NB4 (cell line): Measurements from ENCODE around the gene PLIN3.
"Not testable (repeated sequence)": the region's sequence is repeated elsewhere in the genome, so short reads cannot be mapped to it uniquely, and the experiment has no call there.

ENCODE experiments used
- DNase-seq: peaks from one replicate; pipeline ENCODE4 v3.0.0; 2010; ENCODE audit warnings: low read depth
- H3K4me3 ChIP-seq: one replicate; pipeline ENCODE4 v1.5.1; 2011; ENCODE audit warnings: mild to moderate bottlenecking, low read depth, low read length, moderate library complexity
- CTCF ChIP-seq: IDR thresholded peaks from one replicate; pipeline ENCODE4 v1.5.1; 2012; ENCODE audit warnings: low read depth, low read length
- MAX ChIP-seq: IDR thresholded peaks from 2 replicates; pipeline ENCODE4 v1.6.1; 2011; ENCODE audit warnings: low read depth, low read length
- MYC ChIP-seq: IDR thresholded peaks from 2 replicates; pipeline ENCODE4 v1.6.1; 2011; ENCODE audit warnings: low read depth, low read length
- POLR2A ChIP-seq: IDR thresholded peaks from 2 replicates; pipeline ENCODE4 v1.6.1; 2011; ENCODE audit warnings: mild to moderate bottlenecking; ENCODE audit not compliant: insufficient read length; ENCODE audit errors: extremely low read depth

Gene PLIN3

GRCh38 chr19:4851551-4852290 lies 15.7 kb downstream of the PLIN3 start:
- H3K4me3 ChIP-seq: no peak overlapping the region
- DNase-seq: peak; percentile 55
- TF ChIP-seq CTCF (peak; percentile 66), MAX (no peak), MYC (no peak), POLR2A (no peak)

DNA sequence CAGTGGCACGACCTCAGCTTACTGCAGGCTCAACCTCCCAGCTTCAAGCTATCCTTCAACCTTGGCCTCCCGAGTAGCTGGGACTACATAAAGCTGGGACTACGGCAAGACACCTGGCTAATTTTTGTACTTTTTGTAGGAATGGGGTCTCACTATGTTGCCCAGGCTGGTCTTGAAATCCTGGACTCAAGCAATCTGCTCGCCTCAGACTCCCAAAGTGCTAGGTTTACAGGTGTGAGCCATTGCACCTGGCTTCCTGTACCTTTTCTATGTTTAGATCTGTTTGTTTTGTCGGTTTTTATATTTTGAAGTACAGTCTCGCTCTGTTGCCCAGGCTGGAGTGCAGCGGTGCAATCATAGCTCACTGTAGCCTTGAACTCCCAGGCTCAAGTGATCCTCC lies 18.4 kb downstream of the PLIN3 start:
- no peak for TF ChIP-seq MAX
- no peak for TF ChIP-seq CTCF
- TF ChIP-seq MYC: no peak
- TF ChIP-seq POLR2A: no peak
- no peak for DNase-seq
- no peak overlapping the region for H3K4me3 ChIP-seq

DNA sequence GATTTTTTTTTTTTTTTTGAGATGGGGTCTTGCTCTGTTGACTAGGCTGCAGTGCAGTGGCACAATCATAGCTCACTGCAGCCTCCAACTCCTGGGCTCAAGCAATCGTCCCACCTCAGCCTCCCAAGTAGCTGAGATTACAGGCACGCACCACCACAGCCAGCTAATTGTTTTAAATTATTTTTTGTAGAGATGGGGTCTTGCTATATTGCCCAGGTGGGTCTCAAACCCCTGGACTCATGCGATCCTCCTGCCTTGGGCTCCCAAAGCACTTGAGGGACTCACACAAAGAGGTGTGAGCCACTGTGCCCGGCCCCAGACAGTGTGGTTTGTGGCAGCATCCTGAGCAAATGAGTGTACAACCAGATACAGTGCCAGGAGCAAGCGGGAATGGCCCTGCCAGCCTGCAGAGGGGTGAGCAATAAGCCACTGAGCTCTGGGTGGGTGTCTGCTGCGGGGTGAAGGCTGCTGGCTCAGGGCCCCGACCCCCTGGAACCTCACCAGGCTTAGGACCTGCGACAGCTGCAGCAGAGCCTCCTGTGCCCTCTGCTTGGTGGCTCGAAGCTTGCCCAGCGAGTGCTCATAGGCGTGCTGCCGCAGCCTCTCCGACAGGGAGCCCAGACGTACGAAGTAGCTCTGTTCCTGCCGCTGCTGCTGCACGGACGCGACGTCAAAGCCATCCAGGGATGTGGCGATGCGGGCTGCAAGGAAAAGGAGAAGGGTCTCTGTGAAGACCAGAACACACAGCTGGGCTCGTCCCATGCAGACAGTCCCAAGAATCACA lies 20.1 kb downstream of the PLIN3 start:
- no peak for TF ChIP-seq MYC
- TF ChIP-seq MAX: no peak
- TF ChIP-seq POLR2A: no peak
- TF ChIP-seq CTCF: no peak
- H3K4me3 ChIP-seq: no peak overlapping the region
- DNase-seq: no peak

- H3K4me3 ChIP-seq, DNase-seq: not testable (repeated sequence)
Measured at GRCh38 chr19:4845975-4846374, 21.5 kb downstream of the PLIN3 start.

- DNase-seq: no peak
- no peak overlapping the region for H3K4me3 ChIP-seq
- no peak for TF ChIP-seq MAX
- no peak for TF ChIP-seq MYC
- TF ChIP-seq CTCF: no peak
- no peak for TF ChIP-seq POLR2A
Measured at GRCh38 chr19:4844348-4845179, 22.9 kb downstream of the PLIN3 start.

GRCh38 chr19:4843647-4843965 lies 23.9 kb downstream of the PLIN3 start:
- no peak for DNase-seq
- no peak for TF ChIP-seq MYC
- TF ChIP-seq POLR2A: no peak
- TF ChIP-seq CTCF: no peak
- no peak overlapping the region for H3K4me3 ChIP-seq
